Measurements from ENCODE around the gene QRICH1. TPM values are rescaled to one million over a fixed set of nuclear protein-coding genes. Genes with fewer than 3 reads are reported as not detected.
A peak's percentile ranks its signal among the peaks of the same experiment; 100 is the strongest.

The QRICH1 gene
- total and polyA plus RNA-seq, 2 of the 13 experiments (the other 11 are each of a cell fraction or from before 2014, with no cell fraction given): 52.6 to 102 TPM

GRCh38 chr3:49021213-49021812 is 72.6 kb downstream of the QRICH1 start (continued):
- TF ChIP-seq ELF1 (CRISPR knock-in tag; IDR thresholded peaks at IDR 0.05) (peak; percentile 92), ZC3H4 (CRISPR knock-in tag; IDR thresholded peaks at IDR 0.05; ENCODE audit: borderline replicate concordance) (0 out of 2 replicates have a peak, but pooled peaks have one; percentile 20), ZNF629 (CRISPR knock-in tag; conservative IDR thresholded peaks at IDR 0.05) (no peak), ZSCAN29 (CRISPR knock-in tag; conservative IDR thresholded peaks at IDR 0.05) (peak; percentile 86), RFX1 (IDR thresholded peaks at IDR 0.05) (no peak), GTF3A (CRISPR knock-in tag; conservative IDR thresholded peaks at IDR 0.05) (0 out of 2 replicates have a peak, but pooled peaks have one; percentile 84), ZNF543 (CRISPR knock-in tag; IDR thresholded peaks at IDR 0.05) (0 out of 2 replicates have a peak, but pooled peaks have one; percentile 65), MEIS1 (CRISPR knock-in tag; IDR thresholded peaks at IDR 0.05; ENCODE audit: borderline replicate concordance) (peak; percentile 65; the same call in 1 of the 2 replicates), ZNF512 (CRISPR knock-in tag; IDR thresholded peaks at IDR 0.05) (no peak), TFAP4 (IDR thresholded peaks at IDR 0.05; ENCODE audit: borderline replicate concordance, low read depth) (no peak), FOSL2 (CRISPR knock-in tag; IDR thresholded peaks at IDR 0.05) (peak; percentile 52), ZNF616 (CRISPR knock-in tag; IDR thresholded peaks at IDR 0.05; ENCODE audit: low read depth) (no peak; the same call in 1 of the 2 replicates), ZNF430 (CRISPR knock-in tag; IDR thresholded peaks at IDR 0.05) (peak; percentile 68), ZNF224 (CRISPR knock-in tag; IDR thresholded peaks at IDR 0.05) (peak; percentile 41; the same call in 1 of the 2 replicates), ZZZ3 (CRISPR knock-in tag; IDR thresholded peaks at IDR 0.05; ENCODE audit: borderline replicate concordance) (peak; percentile 83), KDM4B (CRISPR knock-in tag; IDR thresholded peaks at IDR 0.05) (0 out of 2 replicates have a peak, but pooled peaks have one; percentile 46), NFYB (CRISPR knock-in tag; IDR thresholded peaks at IDR 0.05) (peak; percentile 81), ZNF160 (CRISPR knock-in tag; IDR thresholded peaks at IDR 0.05) (peak; percentile 64; the same call in 1 of the 2 replicates), ZNF33B (CRISPR knock-in tag; IDR thresholded peaks at IDR 0.05) (no peak), SMAD3 (CRISPR knock-in tag; IDR thresholded peaks at IDR 0.05) (peak; percentile 80; the same call in 1 of the 2 replicates), BHLHE40 (IDR thresholded peaks at IDR 0.05; ENCODE audit: low read length) (no peak), EZH2 (conservative IDR thresholded peaks at IDR 0.05; ENCODE audit: low read depth, low read length) (no peak), HOXD1 (CRISPR knock-in tag; IDR thresholded peaks at IDR 0.05) (no peak), DNMT1 (CRISPR knock-in tag; IDR thresholded peaks at IDR 0.05) (no peak)
- TF ChIP-seq, protein P1, sequence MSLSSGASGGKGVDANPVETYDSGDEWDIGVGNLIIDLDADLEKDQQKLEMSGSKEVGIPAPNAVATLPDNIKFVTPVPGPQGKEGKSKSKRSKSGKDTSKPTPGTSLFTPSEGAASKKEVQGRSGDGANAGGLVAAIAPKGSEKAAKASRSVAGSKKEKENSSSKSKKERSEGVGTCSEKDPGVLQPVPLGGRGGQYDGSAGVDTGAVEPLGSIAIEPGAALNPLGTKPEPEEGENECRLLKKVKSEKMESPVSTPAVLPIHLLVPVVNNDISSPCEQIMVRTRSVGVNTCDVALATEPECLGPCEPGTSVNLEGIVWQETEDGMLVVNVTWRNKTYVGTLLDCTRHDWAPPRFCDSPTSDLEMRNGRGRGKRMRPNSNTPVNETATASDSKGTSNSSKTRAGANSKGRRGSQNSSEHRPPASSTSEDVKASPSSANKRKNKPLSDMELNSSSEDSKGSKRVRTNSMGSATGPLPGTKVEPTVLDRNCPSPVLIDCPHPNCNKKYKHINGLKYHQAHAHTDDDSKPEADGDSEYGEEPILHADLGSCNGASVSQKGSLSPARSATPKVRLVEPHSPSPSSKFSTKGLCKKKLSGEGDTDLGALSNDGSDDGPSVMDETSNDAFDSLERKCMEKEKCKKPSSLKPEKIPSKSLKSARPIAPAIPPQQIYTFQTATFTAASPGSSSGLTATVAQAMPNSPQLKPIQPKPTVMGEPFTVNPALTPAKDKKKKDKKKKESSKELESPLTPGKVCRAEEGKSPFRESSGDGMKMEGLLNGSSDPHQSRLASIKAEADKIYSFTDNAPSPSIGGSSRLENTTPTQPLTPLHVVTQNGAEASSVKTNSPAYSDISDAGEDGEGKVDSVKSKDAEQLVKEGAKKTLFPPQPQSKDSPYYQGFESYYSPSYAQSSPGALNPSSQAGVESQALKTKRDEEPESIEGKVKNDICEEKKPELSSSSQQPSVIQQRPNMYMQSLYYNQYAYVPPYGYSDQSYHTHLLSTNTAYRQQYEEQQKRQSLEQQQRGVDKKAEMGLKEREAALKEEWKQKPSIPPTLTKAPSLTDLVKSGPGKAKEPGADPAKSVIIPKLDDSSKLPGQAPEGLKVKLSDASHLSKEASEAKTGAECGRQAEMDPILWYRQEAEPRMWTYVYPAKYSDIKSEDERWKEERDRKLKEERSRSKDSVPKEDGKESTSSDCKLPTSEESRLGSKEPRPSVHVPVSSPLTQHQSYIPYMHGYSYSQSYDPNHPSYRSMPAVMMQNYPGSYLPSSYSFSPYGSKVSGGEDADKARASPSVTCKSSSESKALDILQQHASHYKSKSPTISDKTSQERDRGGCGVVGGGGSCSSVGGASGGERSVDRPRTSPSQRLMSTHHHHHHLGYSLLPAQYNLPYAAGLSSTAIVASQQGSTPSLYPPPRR (CRISPR knock-in tag; IDR thresholded peaks at IDR 0.05; ENCODE audit: borderline replicate concordance): peak; percentile 38

Measured in HepG2 (cell line).